Esophagus muscularis mucosa (tissue), 4 donors: ENCODE results near the gene SECISBP2.

ENCODE experiments used
- EP300 ChIP-seq: sonication (generic); formaldehyde crosslinking; IDR thresholded peaks from one replicate; pipeline ENCODE4 v1.6.1; 2017; ENCODE audit warnings: antibody characterized with exemption
- POLR2A ChIP-seq: fragments of 450-650 bp; IDR thresholded peaks from one replicate; pipeline ENCODE4 v1.6.1; 2017; ENCODE audit warnings: antibody characterized with exemption, moderate library complexity, mild to moderate bottlenecking, low read depth
- POLR2AphosphoS5 ChIP-seq, 2 donors: sonication (generic); formaldehyde crosslinking; IDR thresholded peaks; one replicate each; pipeline ENCODE4 v1.6.1; 2017; ENCODE audit warnings: antibody characterized with exemption in 2 of 2
- TF ChIP-seq, protein P1 (sequence below), 3 experiments: fragments of 200-600 bp in 2 of 3; fragments of 450-650 bp in 1 of 3; sonication (generic) in 2 of 3; IDR thresholded peaks; one replicate each; pipeline ENCODE4 v1.5.1; 2017 to 2019; ENCODE audit warnings: antibody characterized with exemption in 3 of 3, mild to moderate bottlenecking in 2 of 3, moderate library complexity in 1 of 3

DNA sequence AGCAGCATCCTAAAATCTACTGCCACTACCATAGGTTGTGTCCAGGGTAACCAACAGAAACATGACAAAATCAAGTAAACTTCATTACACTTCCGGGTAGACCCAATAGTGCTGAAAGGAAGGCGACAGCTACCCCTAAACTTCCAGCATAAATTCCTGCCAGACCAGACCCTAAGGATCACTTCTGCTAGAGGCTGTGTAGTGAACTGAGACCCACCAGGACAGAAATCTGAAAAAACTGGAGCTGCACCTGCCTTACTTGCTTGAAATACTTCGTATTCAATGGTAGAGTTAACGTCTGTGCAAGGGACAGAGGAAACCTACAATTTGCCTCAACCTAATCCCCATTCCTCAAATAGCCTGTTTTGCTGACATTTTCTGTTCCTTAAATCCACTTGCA, 1.0 kb upstream of the SECISBP2 start:
- TF ChIP-seq, protein P1, sequence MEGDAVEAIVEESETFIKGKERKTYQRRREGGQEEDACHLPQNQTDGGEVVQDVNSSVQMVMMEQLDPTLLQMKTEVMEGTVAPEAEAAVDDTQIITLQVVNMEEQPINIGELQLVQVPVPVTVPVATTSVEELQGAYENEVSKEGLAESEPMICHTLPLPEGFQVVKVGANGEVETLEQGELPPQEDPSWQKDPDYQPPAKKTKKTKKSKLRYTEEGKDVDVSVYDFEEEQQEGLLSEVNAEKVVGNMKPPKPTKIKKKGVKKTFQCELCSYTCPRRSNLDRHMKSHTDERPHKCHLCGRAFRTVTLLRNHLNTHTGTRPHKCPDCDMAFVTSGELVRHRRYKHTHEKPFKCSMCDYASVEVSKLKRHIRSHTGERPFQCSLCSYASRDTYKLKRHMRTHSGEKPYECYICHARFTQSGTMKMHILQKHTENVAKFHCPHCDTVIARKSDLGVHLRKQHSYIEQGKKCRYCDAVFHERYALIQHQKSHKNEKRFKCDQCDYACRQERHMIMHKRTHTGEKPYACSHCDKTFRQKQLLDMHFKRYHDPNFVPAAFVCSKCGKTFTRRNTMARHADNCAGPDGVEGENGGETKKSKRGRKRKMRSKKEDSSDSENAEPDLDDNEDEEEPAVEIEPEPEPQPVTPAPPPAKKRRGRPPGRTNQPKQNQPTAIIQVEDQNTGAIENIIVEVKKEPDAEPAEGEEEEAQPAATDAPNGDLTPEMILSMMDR (IDR thresholded peaks at IDR 0.05) = no peak
- TF ChIP-seq POLR2A (no peak), EP300 (no peak), POLR2AphosphoS5 (IDR thresholded peaks at IDR 0.05) (no peak)
